Mononuclear cell (primary cell): ENCODE measurements around the gene ZBTB43. TPM values are rescaled to one million over a fixed set of nuclear protein-coding genes. Genes with fewer than 3 reads are reported as not detected.
"Not testable (repeated sequence)": the region's sequence is repeated elsewhere in the genome, so short reads cannot be mapped to it uniquely, and the experiment has no call there.

Experiments
- H3K27me3 ChIP-seq: 2 replicates; pipeline ENCODE4 v1.6.0; 2011; ENCODE audit warnings: low read length, control low read depth; ENCODE audit not compliant: insufficient read depth
- H3K4me1 ChIP-seq: 2 replicates; pipeline ENCODE4 v1.5.1; 2011; ENCODE audit warnings: mild to moderate bottlenecking, low read length, control low read depth; ENCODE audit not compliant: insufficient read depth
- H3K4me3 ChIP-seq: 2 replicates; pipeline ENCODE4 v1.5.1; 2011; ENCODE audit warnings: mild to moderate bottlenecking, low read length, moderate library complexity
- H3K9me3 ChIP-seq: 2 replicates; pipeline ENCODE4 v1.5.1; 2011; ENCODE audit warnings: low read depth, mild to moderate bottlenecking, control low read depth, low read length
- total RNA-seq: library from RNA; depleted of rRNA; stranded (reverse); fragments of >200 nt; gene quantifications from one replicate; pipeline ENCODE4 v1.2.3, GENCODE V29; 2012

ZBTB43 gene
- total RNA-seq, 1 donor, result 50.7 TPM

DNA sequence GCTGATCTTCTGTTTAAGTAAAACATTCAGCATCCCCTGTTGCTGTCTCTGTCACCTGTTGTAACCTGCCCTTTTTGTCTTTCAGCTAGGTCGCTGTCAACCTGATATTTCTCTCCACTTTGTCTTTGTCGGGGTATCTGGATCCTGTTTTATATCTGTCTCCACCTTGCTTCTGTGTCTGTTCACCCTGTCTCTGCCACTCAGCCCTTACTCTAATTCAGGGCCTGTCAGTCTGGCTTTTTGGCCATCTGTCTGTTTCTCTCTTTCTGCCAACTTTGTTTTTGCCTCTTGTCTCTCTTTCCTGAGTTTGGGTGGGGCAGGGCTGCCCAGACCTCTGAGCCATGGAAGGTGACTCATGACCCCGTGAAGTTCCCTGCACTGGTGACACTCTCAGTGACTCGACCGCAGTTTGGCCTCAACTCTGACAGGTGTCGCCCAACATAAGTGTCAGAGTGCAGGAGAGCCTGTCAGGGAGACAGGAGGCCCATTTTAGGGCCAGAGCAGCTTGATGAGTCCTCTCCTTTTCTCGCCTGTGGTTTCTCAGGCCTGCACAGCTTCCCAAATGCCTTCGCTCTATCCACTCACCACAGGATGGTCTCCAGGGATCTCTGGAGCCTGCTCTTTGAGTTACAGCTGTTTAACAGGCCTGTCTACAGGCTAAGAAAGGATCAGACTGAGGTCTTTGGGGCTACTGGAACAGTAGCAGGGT lies 868 bp downstream of the ZBTB43 start:
- no peaks in the 10 kb centered on the region for H3K9me3 ChIP-seq

DNA sequence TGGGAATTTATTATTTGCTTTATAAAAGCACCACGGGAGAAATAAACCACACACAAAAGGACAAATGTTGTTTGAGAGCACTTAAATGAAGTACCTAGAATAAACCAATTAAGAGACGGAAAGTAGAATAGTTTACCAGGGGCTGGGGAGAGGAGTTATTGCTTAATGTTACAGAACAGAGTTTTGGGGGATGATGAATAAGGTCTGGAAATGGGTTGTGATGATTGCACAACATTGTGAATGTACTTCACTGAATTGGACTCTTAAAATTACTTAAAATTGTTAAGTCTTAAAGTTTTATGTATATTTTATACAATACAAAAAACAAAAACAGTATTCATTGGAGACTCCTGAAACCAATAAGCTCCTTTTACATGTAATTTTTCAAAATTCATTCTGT lies 1.5 kb downstream of the ZBTB43 start:
- H3K4me1 ChIP-seq, result peaks cover 19% of the 10 kb centered on the region
- H3K9me3 ChIP-seq, result no peaks in the 10 kb centered on the region
- no peak overlapping the region for H3K4me3 ChIP-seq
- H3K27me3 ChIP-seq, result no peaks in the 10 kb centered on the region

More for the DNA sequence above, 868 bp downstream of the ZBTB43 start:
- Histone ChIP-seq H3K4me1 (peaks cover 19% of the 10 kb centered on the region), H3K4me3 (peak overlapping the region; percentile 75), H3K27me3 (no peaks in the 10 kb centered on the region)

DNA sequence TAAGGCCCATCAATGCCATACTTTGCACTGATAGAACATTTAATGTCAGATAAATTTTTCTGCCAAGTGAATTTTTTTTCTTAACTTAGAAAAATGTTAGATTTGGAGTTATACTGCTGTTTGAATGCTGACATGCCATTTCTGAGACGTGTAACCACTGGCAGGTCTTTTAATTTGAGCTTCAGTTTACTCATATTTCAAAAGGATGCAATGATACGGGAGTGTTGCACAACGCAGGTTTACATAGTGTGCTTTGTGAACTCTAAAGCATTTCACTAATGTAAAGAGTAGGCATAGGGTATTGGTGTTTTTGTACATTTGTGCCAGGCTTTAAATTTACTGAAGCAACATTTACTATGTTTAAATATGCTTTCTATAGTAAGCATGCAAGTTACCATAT lies 4.2 kb downstream of the ZBTB43 start:
- peaks cover 3% of the 10 kb centered on the region for H3K9me3 ChIP-seq
- no peak overlapping the region for H3K4me3 ChIP-seq
- no peaks in the 10 kb centered on the region for H3K27me3 ChIP-seq
- H3K4me1 ChIP-seq, result peaks cover 19% of the 10 kb centered on the region

DNA sequence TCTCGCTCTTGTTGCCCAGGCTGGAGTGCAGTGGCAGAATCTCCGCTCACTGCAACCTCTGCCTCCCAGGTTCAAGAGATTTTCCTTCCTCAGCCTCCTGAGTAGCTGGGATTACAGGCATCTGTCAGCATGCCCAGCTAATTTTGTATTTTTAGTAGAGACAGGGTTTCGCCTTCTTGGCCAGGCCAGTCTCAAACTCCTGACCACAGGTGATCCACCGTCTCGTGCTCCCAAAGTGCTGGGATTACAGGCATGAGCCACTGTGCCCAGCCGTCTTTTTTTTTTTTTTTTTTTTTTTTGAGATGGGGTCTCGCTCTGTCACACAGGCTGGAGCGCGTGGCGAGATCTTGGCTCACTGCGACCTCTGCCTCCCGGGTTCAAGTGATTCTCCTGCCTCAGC lies 5.4 kb downstream of the ZBTB43 start:
- Histone ChIP-seq H3K9me3 (peaks cover 11% of the 10 kb centered on the region), H3K4me1 (peaks cover 16% of the 10 kb centered on the region)
- not testable (repeated sequence) for H3K4me3 ChIP-seq, H3K27me3 ChIP-seq

DNA sequence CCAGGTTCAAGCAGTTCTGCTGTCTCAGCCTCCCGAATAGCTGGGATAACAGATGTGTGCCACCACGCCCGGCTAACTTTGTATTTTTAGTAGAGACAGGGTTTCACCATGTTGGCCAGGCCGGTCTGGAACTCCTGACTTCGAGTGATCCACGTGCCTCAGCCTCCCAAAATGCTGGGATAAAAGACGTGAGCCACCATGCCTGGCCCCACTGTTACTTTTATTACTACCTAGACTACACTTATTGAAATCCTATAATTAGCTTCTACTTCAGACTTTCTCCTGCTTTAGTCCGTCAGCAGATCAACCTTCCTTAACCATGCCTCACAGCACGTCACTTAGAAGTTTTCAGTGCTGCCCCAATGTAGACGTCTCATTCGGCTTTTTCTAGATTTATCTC lies 8.2 kb downstream of the ZBTB43 start:
- no peaks in the 10 kb centered on the region for H3K4me1 ChIP-seq
- H3K9me3 ChIP-seq, result peaks cover 11% of the 10 kb centered on the region
- no peaks in the 10 kb centered on the region for H3K27me3 ChIP-seq
- no peak overlapping the region for H3K4me3 ChIP-seq

DNA sequence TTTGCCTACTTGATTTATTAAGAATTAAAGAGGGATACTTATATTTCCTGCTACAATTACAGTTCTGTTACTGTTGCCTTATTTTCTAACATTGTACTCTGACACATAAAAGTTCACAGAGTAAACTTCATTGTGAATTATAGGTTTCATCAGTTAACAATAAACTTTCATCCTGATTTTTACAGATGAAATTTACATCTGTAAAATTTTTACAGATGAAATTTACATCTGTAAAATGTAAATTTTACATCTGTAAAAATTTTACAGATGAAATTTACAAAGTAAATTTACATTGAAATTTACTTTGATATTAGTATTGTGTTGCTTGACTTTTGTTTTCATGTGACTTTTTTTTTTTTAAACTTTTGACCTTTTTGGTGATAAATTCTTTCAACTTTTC lies 9.3 kb downstream of the ZBTB43 start:
- Histone ChIP-seq H3K4me3 (no peak overlapping the region), H3K4me1 (no peaks in the 10 kb centered on the region), H3K27me3 (no peaks in the 10 kb centered on the region), H3K9me3 (peaks cover 19% of the 10 kb centered on the region)

DNA sequence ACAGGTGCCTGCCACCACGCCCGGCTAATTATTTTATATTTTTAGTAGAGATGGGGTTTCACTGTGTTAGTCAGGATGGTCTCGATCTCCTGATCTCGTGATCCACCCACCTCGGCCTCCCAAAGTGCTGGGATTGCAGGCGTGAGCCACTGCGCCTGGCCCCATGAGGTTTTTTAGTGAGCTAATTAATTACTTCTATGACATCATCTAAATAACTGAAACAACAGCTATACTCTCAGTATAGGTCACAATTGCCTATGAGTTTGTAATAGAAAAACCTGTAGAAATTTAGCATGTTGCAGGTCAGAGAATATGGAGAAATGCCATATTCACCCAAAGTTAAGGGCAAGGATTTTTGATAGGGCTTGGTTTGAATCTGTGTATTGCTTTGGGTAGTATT lies 12.8 kb downstream of the ZBTB43 start:
- not testable (repeated sequence) for H3K4me1 ChIP-seq, H3K4me3 ChIP-seq, H3K27me3 ChIP-seq
- H3K9me3 ChIP-seq, result peaks cover 19% of the 10 kb centered on the region

DNA sequence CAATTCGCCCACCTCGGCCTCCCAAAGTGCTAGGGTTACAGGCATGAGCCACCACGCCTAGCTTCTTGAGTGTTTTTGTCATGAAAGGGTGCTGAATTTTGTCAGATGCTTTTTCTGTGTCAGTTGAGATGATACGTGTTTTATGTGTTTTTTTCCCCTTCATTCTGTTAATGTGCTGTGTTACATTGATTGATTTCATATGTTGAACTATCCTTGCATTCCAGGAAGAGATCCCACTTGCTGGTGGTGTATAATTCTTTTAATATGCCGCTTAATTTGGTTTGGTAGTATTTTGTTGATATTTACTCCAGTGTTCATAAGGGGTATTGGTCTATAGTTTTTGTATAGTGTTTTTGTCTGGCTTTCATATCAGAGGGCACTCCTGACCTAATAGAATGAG lies 13.6 kb downstream of the ZBTB43 start:
- Histone ChIP-seq H3K4me1 (no peaks in the 10 kb centered on the region), H3K9me3 (peaks cover 19% of the 10 kb centered on the region), H3K4me3 (no peak overlapping the region), H3K27me3 (no peaks in the 10 kb centered on the region)

DNA sequence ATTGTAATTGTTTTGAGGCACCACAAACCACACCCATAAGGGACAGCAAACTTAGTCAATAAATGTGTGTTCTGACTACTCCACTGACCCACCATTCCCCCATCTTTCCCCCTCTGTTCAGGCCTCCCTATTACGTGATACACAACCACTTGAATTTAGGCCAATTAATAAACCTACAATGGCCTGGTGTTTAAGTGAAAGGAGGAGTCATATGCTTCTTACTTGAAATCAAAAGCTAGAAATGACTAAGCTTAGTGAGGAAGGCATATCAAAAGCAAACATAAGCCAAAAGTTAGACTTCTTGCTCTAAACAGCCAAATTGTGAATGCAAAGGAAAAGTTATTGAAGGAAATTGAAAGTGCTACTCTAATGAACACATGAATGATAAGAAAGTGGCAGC lies 14.6 kb downstream of the ZBTB43 start:
- Histone ChIP-seq H3K9me3 (peaks cover 12% of the 10 kb centered on the region), H3K4me1 (no peaks in the 10 kb centered on the region), H3K4me3 (no peak overlapping the region), H3K27me3 (no peaks in the 10 kb centered on the region)

DNA sequence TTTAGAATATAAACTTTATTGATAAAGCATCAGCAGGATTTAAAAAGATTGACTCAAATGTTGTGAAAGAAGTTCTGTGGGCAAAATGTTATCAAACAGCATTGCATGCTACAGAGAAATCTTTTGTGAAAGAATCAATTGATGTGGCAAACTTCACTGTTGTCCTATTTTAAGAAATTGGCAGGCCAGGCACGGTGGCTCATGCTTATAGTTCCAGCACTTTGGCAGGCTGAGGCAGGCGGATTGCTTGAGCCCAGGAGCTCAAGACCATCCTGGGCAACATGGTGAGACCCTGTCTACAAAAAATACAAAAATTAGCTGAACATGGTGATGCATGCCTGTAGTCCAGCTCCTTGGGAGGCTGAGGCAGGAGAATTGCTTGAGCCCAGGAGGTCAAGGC lies 17.4 kb downstream of the ZBTB43 start:
- Histone ChIP-seq H3K9me3 (peaks cover 9% of the 10 kb centered on the region), H3K27me3 (no peaks in the 10 kb centered on the region), H3K4me3 (no peak overlapping the region), H3K4me1 (no peaks in the 10 kb centered on the region)

DNA sequence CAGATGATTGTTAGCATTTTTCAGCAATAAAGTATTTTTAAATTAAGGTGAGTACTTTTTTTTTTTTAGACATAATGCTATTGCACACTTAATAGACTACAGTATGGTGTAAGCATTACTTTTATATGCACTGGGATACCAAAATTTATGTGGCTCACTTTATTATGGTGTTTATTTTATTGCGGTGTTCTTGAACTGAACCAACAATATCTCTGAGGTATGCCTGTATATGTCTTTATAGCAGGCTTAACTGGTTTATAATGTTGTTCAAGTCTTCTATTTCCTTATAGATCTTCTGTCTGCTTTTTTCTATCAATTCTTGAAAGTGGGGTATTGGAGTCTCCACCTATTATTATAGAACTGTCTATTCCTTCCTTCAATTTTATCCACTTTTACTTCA lies 18.0 kb downstream of the ZBTB43 start:
- H3K4me3 ChIP-seq, result no peak overlapping the region
- H3K27me3 ChIP-seq, result no peaks in the 10 kb centered on the region
- H3K4me1 ChIP-seq, result no peaks in the 10 kb centered on the region
- peaks cover 9% of the 10 kb centered on the region for H3K9me3 ChIP-seq

DNA sequence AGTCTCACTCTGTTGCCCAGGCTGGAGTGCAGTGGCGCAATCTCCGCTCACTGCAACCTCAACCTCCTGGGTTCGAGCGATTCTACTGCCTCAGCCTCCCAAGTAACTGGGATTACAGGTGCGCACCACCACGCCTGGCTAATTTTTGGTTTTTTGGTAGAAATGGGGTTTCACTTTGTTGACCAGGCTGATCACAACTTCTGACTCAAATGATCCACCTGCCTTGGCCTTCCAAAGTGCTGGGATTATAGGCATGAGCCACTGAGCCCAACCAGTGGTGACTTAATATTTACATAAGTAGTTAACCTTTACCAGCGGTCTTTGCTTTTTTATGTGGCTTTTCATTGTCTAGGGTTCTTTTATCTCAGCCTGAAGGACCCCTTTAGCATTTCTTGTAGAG lies 19.2 kb downstream of the ZBTB43 start:
- not testable (repeated sequence) for H3K4me3 ChIP-seq, H3K9me3 ChIP-seq, H3K4me1 ChIP-seq, H3K27me3 ChIP-seq

DNA sequence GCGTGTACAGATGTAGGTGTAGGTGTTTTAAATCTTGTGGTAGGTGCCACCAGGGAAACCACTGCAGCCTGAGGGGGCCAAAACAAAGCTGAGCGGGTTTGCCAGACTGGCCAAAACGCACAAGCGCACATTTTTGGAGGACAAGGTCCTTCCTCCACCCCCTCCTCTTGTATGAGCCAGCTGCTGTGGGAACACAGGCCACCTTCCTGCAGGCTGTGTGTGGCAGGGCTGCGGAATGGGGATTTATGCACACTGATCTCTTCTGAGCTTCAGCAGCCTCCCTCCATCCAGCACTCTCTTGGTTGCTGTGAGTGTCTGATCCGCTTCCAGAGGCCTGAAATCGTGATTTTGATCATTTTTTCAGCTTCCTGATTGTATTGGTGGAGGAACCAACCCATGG lies 22.4 kb downstream of the ZBTB43 start:
- Histone ChIP-seq H3K9me3 (no peaks in the 10 kb centered on the region), H3K4me3 (no peak overlapping the region), H3K27me3 (no peaks in the 10 kb centered on the region), H3K4me1 (no peaks in the 10 kb centered on the region)

DNA sequence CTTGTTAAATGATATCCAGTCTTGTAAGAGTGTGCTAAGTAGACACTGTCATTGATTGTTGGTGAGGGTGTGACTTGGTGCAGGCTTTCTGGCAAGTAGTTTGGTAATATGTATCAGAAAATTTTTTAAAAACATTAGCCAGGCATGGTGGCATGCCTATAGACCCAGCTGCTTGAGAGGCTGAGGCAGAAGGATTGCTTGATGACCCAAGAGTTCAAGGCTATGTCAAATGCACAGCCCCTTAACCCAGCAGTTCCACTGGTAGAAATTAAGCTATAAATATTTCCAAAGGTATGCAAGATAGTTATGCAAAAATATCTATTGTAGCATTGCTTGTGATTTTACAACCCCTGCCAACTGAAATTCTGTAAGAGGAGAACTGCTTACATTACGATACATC lies 24.2 kb downstream of the ZBTB43 start:
- Histone ChIP-seq H3K4me3 (no peak overlapping the region), H3K4me1 (no peaks in the 10 kb centered on the region), H3K27me3 (no peaks in the 10 kb centered on the region), H3K9me3 (no peaks in the 10 kb centered on the region)

DNA sequence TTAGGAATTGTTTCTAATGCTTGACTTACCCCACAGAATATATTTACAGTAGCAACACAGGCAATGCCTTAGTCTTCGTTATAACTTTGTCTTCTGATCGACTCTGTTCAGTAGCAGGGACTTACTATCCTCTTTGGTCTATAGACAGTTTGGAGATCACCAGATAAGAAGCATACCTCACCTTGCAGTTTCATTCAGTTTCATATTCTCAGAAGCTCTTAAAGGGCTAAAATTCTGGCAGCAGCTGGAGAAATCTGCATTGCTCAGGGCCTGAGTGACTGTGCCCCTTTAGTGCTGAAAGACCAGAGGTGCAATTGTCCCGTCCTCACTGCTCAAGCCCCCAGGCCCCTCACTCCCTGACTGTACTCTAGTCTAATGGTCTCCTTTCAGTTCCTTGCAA lies 26.0 kb downstream of the ZBTB43 start:
- Histone ChIP-seq H3K27me3 (no peaks in the 10 kb centered on the region), H3K9me3 (no peaks in the 10 kb centered on the region), H3K4me3 (no peak overlapping the region), H3K4me1 (no peaks in the 10 kb centered on the region)

DNA sequence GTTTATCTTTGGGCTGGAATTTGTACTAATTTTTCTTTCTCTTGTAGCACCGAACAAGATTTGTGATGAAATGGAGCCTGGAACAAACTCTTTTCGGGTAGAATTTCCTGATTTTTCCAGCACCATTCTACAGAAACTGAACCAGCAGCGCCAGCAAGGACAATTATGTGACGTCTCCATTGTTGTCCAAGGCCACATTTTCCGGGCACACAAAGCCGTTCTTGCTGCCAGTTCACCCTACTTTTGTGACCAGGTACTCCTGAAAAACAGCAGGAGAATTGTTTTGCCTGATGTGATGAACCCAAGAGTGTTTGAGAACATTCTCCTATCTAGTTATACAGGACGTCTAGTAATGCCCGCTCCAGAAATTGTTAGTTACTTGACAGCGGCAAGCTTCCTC lies 27.6 kb downstream of the ZBTB43 start:
- H3K27me3 ChIP-seq, result no peaks in the 10 kb centered on the region
- no peak overlapping the region for H3K4me3 ChIP-seq
- H3K4me1 ChIP-seq, result no peaks in the 10 kb centered on the region
- no peaks in the 10 kb centered on the region for H3K9me3 ChIP-seq
